HG03064 (cell line): ENCODE measurements around the gene CRYBA2.

Experiments used
- ATAC-seq: cut with Tn5 transposase; IDR thresholded peaks from one replicate; pipeline ENCODE4 v1.9.1; 2021; ENCODE audit warnings: low read depth; ENCODE audit not compliant: unreplicated experiment

The CRYBA2 gene

GRCh38 chr2:218983263-218983933 is 9.8 kb downstream of the CRYBA2 start:
- no peak for ATAC-seq

GRCh38 chr2:218982586-218983262 is 10.5 kb downstream of the CRYBA2 start:
- no peak for ATAC-seq

GRCh38 chr2:218981881-218982585 is 11.2 kb downstream of the CRYBA2 start:
- no peak for ATAC-seq

GRCh38 chr2:218981390-218981880 is 11.8 kb downstream of the CRYBA2 start:
- no peak for ATAC-seq

- no peak for ATAC-seq
Measured at GRCh38 chr2:218980735-218981389, 12.4 kb downstream of the CRYBA2 start.

GRCh38 chr2:218979846-218980734 is 13.1 kb downstream of the CRYBA2 start:
- peak; percentile 90 for ATAC-seq

GRCh38 chr2:218975060-218975777 is 18.0 kb downstream of the CRYBA2 start:
- ATAC-seq, result no peak

GRCh38 chr2:218970894-218971293 is 22.3 kb downstream of the CRYBA2 start:
- ATAC-seq, result no peak

GRCh38 chr2:218964041-218964771 is 29.0 kb downstream of the CRYBA2 start:
- no peak for ATAC-seq

- ATAC-seq, result no peak
Measured at GRCh38 chr2:218963601-218964000, 29.6 kb downstream of the CRYBA2 start.

- no peak for ATAC-seq
Measured at GRCh38 chr2:218962859-218963492, 30.2 kb downstream of the CRYBA2 start.

- ATAC-seq, result no peak
Measured at GRCh38 chr2:218961651-218962570, 31.3 kb downstream of the CRYBA2 start.

GRCh38 chr2:218961229-218961628 is 32.0 kb downstream of the CRYBA2 start:
- no peak for ATAC-seq

GRCh38 chr2:218960309-218961165 is 32.7 kb downstream of the CRYBA2 start:
- ATAC-seq, result no peak

GRCh38 chr2:218959761-218960308 is 33.4 kb downstream of the CRYBA2 start:
- no peak for ATAC-seq

- ATAC-seq, result peak; percentile 94
Measured at GRCh38 chr2:218959141-218959731, 34.0 kb downstream of the CRYBA2 start, which contains the start of gene CDK5R2. Gene CDK5R2, plus strand, starts transcription at chr2:218959666. Its CDS starts 155 bp downstream, at chr2:218959821.
